ENCODE data around the gene APOL6. TPM values are rescaled to one million over a fixed set of nuclear protein-coding genes. Genes with fewer than 3 reads are reported as not detected.

Gene APOL6, protein sequence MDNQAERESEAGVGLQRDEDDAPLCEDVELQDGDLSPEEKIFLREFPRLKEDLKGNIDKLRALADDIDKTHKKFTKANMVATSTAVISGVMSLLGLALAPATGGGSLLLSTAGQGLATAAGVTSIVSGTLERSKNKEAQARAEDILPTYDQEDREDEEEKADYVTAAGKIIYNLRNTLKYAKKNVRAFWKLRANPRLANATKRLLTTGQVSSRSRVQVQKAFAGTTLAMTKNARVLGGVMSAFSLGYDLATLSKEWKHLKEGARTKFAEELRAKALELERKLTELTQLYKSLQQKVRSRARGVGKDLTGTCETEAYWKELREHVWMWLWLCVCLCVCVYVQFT
- 33.8 and 39.3 TPM in 2 replicates for total RNA-seq

- DNase-seq (ENCODE audit: low read depth): peak; percentile 95
- H3K4me3 ChIP-seq (ENCODE audit: low read depth, low read length): peak within 1 kb of the TSS; percentile 95
- TF ChIP-seq, protein P1, sequence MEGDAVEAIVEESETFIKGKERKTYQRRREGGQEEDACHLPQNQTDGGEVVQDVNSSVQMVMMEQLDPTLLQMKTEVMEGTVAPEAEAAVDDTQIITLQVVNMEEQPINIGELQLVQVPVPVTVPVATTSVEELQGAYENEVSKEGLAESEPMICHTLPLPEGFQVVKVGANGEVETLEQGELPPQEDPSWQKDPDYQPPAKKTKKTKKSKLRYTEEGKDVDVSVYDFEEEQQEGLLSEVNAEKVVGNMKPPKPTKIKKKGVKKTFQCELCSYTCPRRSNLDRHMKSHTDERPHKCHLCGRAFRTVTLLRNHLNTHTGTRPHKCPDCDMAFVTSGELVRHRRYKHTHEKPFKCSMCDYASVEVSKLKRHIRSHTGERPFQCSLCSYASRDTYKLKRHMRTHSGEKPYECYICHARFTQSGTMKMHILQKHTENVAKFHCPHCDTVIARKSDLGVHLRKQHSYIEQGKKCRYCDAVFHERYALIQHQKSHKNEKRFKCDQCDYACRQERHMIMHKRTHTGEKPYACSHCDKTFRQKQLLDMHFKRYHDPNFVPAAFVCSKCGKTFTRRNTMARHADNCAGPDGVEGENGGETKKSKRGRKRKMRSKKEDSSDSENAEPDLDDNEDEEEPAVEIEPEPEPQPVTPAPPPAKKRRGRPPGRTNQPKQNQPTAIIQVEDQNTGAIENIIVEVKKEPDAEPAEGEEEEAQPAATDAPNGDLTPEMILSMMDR (IDR thresholded peaks at IDR 0.05; ENCODE audit: insufficient read depth, low read depth, low read length): no peak
Measured at GRCh38 chr22:35648066-35649025, at the start of gene APOL6. TSS of gene APOL6 (plus strand) at chr22:35648446. CDS start at chr22:35656426, 7,980 bp downstream.

DNA sequence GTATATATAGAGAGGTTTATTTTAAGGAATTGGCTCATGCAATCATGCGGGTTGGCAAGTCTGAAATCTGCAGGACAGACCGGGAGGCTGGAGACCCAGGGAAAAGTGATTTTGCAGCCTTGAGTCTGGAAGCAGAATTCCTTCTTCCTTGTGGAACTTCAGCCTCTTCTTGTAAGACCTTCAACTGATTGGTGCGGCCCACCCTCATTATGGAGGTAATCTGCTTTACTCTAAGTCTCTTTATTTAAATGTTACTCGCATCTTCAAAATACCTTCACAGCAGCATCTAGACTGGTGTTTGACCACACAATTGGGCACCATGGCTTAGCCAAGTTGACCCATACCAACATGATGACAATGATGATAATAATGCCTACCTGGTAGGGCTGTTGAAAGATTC is 48.9 kb upstream of the APOL6 start:
- no peak for DNase-seq (ENCODE audit: low read depth)
- no peak overlapping the region for H3K4me3 ChIP-seq (ENCODE audit: low read depth, low read length)
- TF ChIP-seq, protein P1 (IDR thresholded peaks at IDR 0.05; ENCODE audit: insufficient read depth, low read depth, low read length): no peak

GRCh38 chr22:35600476-35600875 is 47.8 kb upstream of the APOL6 start:
- TF ChIP-seq, protein P1 (IDR thresholded peaks at IDR 0.05; ENCODE audit: insufficient read depth, low read depth, low read length): no peak
- H3K4me3 ChIP-seq (ENCODE audit: low read depth, low read length): no peak overlapping the region
- DNase-seq (ENCODE audit: low read depth): no peak

DNA sequence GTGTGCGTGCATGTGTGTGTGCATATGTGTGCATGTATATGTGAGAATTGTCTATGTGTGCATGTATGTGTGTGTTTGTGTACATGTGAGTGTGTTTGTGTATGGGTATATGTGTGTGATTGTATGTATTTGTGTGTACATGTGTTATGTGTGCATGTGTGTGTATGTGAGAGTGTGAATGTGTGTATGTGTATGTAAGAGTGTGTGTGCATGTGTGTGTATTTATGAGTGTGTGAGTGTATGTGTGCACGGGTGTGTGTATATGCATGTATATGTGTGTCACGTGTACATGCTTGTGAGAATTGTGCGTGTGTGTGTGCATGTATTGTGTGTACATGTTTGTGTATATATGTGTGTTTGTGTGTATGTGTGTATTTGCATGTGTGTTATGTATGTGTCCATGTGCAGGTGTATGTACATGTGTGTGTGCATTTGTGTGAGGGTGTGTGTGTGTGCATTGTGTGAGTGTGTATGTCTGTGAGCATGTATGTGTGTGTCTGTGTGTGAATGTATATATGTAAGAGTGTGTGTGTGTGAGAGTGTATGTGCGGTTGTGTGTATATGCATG is 47.1 kb upstream of the APOL6 start:
- DNase-seq (ENCODE audit: low read depth): no peak
- H3K4me3 ChIP-seq (ENCODE audit: low read depth, low read length): no peak overlapping the region
- TF ChIP-seq, protein P1 (IDR thresholded peaks at IDR 0.05; ENCODE audit: insufficient read depth, low read depth, low read length): no peak

GRCh38 chr22:35601743-35602615 is 46.3 kb upstream of the APOL6 start:
- peak; percentile 83 for DNase-seq (ENCODE audit: low read depth)
- no peak overlapping the region for H3K4me3 ChIP-seq (ENCODE audit: low read depth, low read length)
- TF ChIP-seq, protein P1 (IDR thresholded peaks at IDR 0.05; ENCODE audit: insufficient read depth, low read depth, low read length): no peak

All from fibroblast of villous mesenchyme (primary cell).